Measurements from ENCODE around the gene MYO19. TPM values are rescaled to one million over a fixed set of nuclear protein-coding genes. Genes with fewer than 3 reads are reported as not detected.

MYO19 gene
- total and polyA plus RNA-seq, 9 of the 15 experiments (the other 6 are each of a cell fraction or from before 2014, with no cell fraction given): 21.6 to 176 (median 129) TPM

DNA sequence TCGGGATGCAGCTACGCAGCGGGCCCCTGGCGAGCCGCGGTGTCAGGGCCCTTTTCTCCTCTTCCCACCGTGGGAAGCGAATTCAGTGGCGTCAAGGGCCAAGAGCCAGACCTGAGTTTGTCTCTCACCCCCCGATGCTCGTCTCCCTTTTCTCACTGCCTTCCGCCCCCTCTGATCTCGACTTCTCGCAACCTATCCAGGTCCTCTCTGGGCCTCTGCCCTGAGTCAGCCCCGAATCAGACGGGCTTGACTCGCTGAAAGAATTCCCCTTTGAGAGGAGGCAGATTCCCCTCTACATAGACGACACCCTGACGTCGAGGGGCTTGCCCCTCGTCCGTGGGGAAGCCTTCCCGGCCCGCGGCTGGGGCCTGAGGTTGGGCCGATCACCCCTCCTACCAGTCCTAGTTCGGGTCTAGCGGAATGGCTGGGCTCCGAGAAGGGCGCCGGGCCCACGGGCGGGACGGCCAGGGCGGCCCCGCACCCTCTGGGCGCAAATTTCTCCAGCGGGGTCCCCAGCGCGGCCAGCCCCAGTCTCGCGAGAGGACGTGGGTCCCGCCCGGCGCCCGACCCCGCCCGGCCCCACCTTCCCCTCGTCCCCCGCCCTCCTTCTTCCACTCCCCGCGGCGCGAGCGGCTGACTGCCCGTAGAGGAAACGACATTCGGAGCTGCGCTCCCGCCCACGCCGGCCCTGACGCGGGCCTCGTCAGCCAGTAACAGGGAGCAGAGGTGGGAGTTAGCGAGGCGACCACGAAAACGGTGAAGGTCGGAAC lies 9.8 kb upstream of the MYO19 start, which contains the start of gene GGNBP2 (continued):
- TF ChIP-seq, protein P1, sequence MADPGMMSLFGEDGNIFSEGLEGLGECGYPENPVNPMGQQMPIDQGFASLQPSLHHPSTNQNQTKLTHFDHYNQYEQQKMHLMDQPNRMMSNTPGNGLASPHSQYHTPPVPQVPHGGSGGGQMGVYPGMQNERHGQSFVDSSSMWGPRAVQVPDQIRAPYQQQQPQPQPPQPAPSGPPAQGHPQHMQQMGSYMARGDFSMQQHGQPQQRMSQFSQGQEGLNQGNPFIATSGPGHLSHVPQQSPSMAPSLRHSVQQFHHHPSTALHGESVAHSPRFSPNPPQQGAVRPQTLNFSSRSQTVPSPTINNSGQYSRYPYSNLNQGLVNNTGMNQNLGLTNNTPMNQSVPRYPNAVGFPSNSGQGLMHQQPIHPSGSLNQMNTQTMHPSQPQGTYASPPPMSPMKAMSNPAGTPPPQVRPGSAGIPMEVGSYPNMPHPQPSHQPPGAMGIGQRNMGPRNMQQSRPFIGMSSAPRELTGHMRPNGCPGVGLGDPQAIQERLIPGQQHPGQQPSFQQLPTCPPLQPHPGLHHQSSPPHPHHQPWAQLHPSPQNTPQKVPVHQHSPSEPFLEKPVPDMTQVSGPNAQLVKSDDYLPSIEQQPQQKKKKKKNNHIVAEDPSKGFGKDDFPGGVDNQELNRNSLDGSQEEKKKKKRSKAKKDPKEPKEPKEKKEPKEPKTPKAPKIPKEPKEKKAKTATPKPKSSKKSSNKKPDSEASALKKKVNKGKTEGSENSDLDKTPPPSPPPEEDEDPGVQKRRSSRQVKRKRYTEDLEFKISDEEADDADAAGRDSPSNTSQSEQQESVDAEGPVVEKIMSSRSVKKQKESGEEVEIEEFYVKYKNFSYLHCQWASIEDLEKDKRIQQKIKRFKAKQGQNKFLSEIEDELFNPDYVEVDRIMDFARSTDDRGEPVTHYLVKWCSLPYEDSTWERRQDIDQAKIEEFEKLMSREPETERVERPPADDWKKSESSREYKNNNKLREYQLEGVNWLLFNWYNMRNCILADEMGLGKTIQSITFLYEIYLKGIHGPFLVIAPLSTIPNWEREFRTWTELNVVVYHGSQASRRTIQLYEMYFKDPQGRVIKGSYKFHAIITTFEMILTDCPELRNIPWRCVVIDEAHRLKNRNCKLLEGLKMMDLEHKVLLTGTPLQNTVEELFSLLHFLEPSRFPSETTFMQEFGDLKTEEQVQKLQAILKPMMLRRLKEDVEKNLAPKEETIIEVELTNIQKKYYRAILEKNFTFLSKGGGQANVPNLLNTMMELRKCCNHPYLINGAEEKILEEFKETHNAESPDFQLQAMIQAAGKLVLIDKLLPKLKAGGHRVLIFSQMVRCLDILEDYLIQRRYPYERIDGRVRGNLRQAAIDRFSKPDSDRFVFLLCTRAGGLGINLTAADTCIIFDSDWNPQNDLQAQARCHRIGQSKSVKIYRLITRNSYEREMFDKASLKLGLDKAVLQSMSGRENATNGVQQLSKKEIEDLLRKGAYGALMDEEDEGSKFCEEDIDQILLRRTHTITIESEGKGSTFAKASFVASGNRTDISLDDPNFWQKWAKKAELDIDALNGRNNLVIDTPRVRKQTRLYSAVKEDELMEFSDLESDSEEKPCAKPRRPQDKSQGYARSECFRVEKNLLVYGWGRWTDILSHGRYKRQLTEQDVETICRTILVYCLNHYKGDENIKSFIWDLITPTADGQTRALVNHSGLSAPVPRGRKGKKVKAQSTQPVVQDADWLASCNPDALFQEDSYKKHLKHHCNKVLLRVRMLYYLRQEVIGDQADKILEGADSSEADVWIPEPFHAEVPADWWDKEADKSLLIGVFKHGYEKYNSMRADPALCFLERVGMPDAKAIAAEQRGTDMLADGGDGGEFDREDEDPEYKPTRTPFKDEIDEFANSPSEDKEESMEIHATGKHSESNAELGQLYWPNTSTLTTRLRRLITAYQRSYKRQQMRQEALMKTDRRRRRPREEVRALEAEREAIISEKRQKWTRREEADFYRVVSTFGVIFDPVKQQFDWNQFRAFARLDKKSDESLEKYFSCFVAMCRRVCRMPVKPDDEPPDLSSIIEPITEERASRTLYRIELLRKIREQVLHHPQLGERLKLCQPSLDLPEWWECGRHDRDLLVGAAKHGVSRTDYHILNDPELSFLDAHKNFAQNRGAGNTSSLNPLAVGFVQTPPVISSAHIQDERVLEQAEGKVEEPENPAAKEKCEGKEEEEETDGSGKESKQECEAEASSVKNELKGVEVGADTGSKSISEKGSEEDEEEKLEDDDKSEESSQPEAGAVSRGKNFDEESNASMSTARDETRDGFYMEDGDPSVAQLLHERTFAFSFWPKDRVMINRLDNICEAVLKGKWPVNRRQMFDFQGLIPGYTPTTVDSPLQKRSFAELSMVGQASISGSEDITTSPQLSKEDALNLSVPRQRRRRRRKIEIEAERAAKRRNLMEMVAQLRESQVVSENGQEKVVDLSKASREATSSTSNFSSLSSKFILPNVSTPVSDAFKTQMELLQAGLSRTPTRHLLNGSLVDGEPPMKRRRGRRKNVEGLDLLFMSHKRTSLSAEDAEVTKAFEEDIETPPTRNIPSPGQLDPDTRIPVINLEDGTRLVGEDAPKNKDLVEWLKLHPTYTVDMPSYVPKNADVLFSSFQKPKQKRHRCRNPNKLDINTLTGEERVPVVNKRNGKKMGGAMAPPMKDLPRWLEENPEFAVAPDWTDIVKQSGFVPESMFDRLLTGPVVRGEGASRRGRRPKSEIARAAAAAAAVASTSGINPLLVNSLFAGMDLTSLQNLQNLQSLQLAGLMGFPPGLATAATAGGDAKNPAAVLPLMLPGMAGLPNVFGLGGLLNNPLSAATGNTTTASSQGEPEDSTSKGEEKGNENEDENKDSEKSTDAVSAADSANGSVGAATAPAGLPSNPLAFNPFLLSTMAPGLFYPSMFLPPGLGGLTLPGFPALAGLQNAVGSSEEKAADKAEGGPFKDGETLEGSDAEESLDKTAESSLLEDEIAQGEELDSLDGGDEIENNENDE (IDR thresholded peaks at IDR 0.05; ENCODE audit: low read depth, low read length): no peak
- TF ChIP-seq NR2C1 (IDR thresholded peaks at IDR 0.05) (no peak), NR2C1 (tag; IDR thresholded peaks at IDR 0.05) (no peak), LEF1 (IDR thresholded peaks at IDR 0.05) (no peak), FOXA1 (IDR thresholded peaks at IDR 0.05; ENCODE audit: borderline replicate concordance) (no peak), ZNF561 (CRISPR knock-in tag; conservative IDR thresholded peaks at IDR 0.05) (no peak), NR2F6 (CRISPR knock-in tag; IDR thresholded peaks at IDR 0.05) (no peak), CBX3 (IDR thresholded peaks at IDR 0.05; ENCODE audit: borderline replicate concordance in 1 of 2, low read length in 2 of 2) (no peak), ZNF583 (CRISPR knock-in tag; IDR thresholded peaks at IDR 0.05) (no peak), GATAD2A (IDR thresholded peaks at IDR 0.05) (0 out of 2 replicates have a peak, but pooled peaks have one; percentile 23), ZSCAN29 (IDR thresholded peaks at IDR 0.05) (no peak)
- TF ChIP-seq, protein P2, sequence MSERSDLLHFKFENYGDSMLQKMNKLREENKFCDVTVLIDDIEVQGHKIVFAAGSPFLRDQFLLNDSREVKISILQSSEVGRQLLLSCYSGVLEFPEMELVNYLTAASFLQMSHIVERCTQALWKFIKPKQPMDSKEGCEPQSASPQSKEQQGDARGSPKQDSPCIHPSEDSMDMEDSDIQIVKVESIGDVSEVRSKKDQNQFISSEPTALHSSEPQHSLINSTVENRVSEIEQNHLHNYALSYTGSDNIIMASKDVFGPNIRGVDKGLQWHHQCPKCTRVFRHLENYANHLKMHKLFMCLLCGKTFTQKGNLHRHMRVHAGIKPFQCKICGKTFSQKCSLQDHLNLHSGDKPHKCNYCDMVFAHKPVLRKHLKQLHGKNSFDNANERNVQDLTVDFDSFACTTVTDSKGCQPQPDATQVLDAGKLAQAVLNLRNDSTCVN (CRISPR knock-in tag; IDR thresholded peaks at IDR 0.05): no peak
- TF ChIP-seq, protein P3, sequence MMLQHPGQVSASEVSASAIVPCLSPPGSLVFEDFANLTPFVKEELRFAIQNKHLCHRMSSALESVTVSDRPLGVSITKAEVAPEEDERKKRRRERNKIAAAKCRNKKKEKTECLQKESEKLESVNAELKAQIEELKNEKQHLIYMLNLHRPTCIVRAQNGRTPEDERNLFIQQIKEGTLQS (IDR thresholded peaks at IDR 0.05): no peak
- TF ChIP-seq, protein P3 (CRISPR knock-in tag; conservative IDR thresholded peaks at IDR 0.05): 0 out of 2 replicates have a peak, but pooled peaks have one; percentile 28

All from K562 (cell line).